Large intestine (tissue), 3 donors: ENCODE measurements around the gene POLR2F. TPM values are rescaled to one million over a fixed set of nuclear protein-coding genes. Genes with fewer than 3 reads are reported as not detected.
"Not testable (repeated sequence)": the region's sequence is repeated elsewhere in the genome, so short reads cannot be mapped to it uniquely, and the experiment has no call there.

Source experiments
- DNase-seq, 2 donors: peaks; one replicate each; pipeline versions ENCODE4 v3.0.0 to v3.0.0-alpha.2; 2013
- H3K27ac ChIP-seq: one replicate; pipeline ENCODE4 v1.5.1; 2013; ENCODE audit warnings: low read length
- H3K27me3 ChIP-seq: 2 replicates; pipeline ENCODE4 v1.6.1; 2013; ENCODE audit warnings: low read length; ENCODE audit not compliant: control insufficient read depth, insufficient read depth
- H3K36me3 ChIP-seq: 2 replicates; pipeline ENCODE4 v1.6.1; 2013; ENCODE audit warnings: low read length; ENCODE audit not compliant: control insufficient read depth, insufficient read depth
- H3K4me1 ChIP-seq: one replicate; pipeline ENCODE4 v1.6.1; 2013; ENCODE audit warnings: low read length; ENCODE audit not compliant: control insufficient read depth, insufficient read depth
- H3K4me3 ChIP-seq: one replicate; pipeline ENCODE4 v1.5.1; 2013; ENCODE audit warnings: low read length
- H3K9me3 ChIP-seq: one replicate; pipeline ENCODE4 v1.6.1; 2013; ENCODE audit warnings: mild to moderate bottlenecking, low read depth, low read length, moderate library complexity; ENCODE audit not compliant: control insufficient read depth
- whole genome bisulfite sequencing: methylation state at CpG from one replicate; pipeline ENCODE4 v1.1.5; 2013; ENCODE audit warnings: low lambda C conversion rate; ENCODE audit not compliant: insufficient coverage; 5-methylcytosine and 5-hydroxymethylcytosine counted together
- polyA plus RNA-seq: library from polyadenylated mRNA; unstranded; fragments of 120-200 nt; gene quantifications from one replicate; pipeline ENCODE4 v1.2.1, GENCODE V29; 2013

The POLR2F gene
- polyA plus RNA-seq, 1 donor: 62.8 TPM

DNA sequence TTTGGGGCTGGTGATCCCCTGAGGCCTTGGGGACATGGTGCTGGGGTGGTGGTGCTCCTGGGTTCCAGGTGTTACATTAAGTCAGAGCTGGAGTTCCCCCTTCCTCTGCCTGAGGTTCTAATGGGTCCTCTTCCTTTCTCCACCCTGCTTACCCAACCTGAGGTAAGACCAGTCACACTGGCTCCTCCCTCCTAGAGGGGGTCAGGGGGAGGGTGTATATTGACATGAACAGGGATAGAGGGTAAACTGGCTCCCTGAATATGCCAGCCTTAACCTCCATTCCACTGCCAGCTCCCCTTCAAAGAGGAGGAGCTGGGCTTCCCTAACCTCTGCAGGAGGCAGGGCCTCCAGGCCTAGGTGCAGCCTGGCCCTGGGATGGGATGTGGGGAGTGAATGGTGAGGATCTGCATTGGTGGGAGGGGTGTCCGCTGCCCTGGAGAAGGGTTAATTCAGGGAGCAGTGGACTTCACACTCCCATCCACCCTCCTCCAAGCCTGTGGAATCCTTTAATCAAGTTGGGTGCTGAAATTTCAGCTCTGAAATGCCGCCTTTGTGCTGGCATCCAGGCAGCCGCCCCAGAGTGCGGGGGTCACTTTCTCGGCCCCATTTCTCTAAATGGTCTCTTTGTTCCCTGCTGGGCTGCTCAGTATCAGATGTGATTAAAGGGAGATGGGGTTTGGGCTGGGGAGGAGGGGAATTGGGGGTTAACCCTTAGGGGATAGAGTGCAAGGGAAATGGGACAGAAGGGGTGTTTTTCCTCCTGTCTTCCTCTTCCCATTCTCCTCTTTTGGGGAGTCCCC, 15.2 kb downstream of the POLR2F start:
- no CpG with 5 or more reads among the region's 5 CpGs for WGBS
- DNase-seq: no peak
- Histone ChIP-seq H3K9me3 (no peaks in the 10 kb centered on the region), H3K27ac (no peak overlapping the region), H3K4me1 (no peaks in the 10 kb centered on the region), H3K4me3 (no peak overlapping the region), H3K27me3 (no peaks in the 10 kb centered on the region), H3K36me3 (peaks cover 47% of the 10 kb centered on the region)

DNA sequence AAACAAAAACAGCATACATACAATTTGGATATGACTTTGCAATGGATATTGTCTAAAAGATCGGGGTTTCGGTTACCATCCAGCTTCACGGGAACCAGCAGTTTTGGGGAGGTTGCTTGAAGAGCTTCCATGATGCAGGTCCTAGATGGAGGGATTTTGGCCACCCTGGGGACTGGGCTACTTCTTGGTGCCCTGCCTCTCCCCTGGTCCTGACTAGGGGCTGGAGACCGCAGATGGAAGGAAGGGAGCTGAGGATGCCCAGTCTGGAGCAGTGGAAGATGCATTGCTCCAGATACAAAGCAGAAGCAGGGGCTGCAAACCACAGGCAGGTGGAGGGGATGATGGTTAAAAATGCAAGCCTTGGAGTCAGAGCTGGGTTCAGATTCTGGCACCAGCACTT, 17.4 kb downstream of the POLR2F start:
- WGBS: no CpG with 5 or more reads among the region's 4 CpGs
- H3K36me3 ChIP-seq: peaks cover 46% of the 10 kb centered on the region
- DNase-seq: no peak
- H3K27ac ChIP-seq: no peak overlapping the region
- no peaks in the 10 kb centered on the region for H3K9me3 ChIP-seq
- H3K4me1 ChIP-seq: no peaks in the 10 kb centered on the region
- no peak overlapping the region for H3K4me3 ChIP-seq
- no peaks in the 10 kb centered on the region for H3K27me3 ChIP-seq

GRCh38 chr22:37971475-37972434, 18.3 kb downstream of the POLR2F start:
- DNase-seq: no peak
- Histone ChIP-seq H3K27ac (no peak overlapping the region), H3K9me3 (no peaks in the 10 kb centered on the region), H3K4me1 (no peaks in the 10 kb centered on the region), H3K36me3 (peaks cover 38% of the 10 kb centered on the region), H3K4me3 (no peak overlapping the region), H3K27me3 (no peaks in the 10 kb centered on the region)
- WGBS: no CpG with 5 or more reads among the region's 7 CpGs

GRCh38 chr22:37972527-37972926, 19.0 kb downstream of the POLR2F start:
- no peak overlapping the region for H3K4me3 ChIP-seq
- no peaks in the 10 kb centered on the region for H3K9me3 ChIP-seq
- no peaks in the 10 kb centered on the region for H3K27me3 ChIP-seq
- no peaks in the 10 kb centered on the region for H3K4me1 ChIP-seq
- WGBS: no CpG with 5 or more reads among the region's 3 CpGs
- H3K27ac ChIP-seq: no peak overlapping the region
- no peak for DNase-seq
- H3K36me3 ChIP-seq: peaks cover 30% of the 10 kb centered on the region

- WGBS: no CpG with 5 or more reads among the region's 33 CpGs
- H3K4me3 ChIP-seq: no peak overlapping the region
Measured at GRCh38 chr22:37973271-37974170, 20.0 kb downstream of the POLR2F start.

GRCh38 chr22:37975153-37975552, 21.7 kb downstream of the POLR2F start:
- no peak for DNase-seq
- Histone ChIP-seq H3K4me1 (no peaks in the 10 kb centered on the region), H3K9me3 (no peaks in the 10 kb centered on the region), H3K27me3 (no peaks in the 10 kb centered on the region), H3K27ac (no peak overlapping the region), H3K36me3 (peaks cover 12% of the 10 kb centered on the region), H3K4me3 (no peak overlapping the region)
- no CpG with 5 or more reads among the region's 2 CpGs for WGBS

More at GRCh38 chr22:37973271-37974170, 20.0 kb downstream of the POLR2F start:
- no peak for DNase-seq
- Histone ChIP-seq H3K36me3 (peaks cover 20% of the 10 kb centered on the region), H3K27me3 (no peaks in the 10 kb centered on the region), H3K9me3 (no peaks in the 10 kb centered on the region), H3K4me1 (no peaks in the 10 kb centered on the region), H3K27ac (no peak overlapping the region)

DNA sequence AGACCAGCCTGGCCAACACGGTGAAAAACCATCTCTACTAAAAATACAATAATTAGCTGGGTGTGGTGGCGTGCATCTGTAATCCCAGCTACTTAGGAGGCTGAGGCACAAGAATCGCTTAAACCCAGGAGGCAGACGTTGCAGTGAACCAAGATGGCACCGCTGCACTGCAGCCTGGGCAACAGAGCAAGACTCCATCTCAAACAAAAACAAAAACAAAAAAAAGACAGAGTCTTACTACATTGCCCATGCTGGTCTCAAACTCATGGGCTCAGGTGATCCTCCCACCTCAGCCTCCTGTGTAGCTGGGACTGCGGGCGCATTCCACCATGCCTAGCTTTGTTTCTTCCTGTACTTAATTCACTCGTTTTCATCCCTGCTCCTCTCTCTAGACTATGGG, 22.5 kb downstream of the POLR2F start:
- not testable (repeated sequence) for H3K4me1 ChIP-seq
- WGBS: no CpG with 5 or more reads among the region's 8 CpGs
- H3K36me3 ChIP-seq: peaks cover 12% of the 10 kb centered on the region

DNA sequence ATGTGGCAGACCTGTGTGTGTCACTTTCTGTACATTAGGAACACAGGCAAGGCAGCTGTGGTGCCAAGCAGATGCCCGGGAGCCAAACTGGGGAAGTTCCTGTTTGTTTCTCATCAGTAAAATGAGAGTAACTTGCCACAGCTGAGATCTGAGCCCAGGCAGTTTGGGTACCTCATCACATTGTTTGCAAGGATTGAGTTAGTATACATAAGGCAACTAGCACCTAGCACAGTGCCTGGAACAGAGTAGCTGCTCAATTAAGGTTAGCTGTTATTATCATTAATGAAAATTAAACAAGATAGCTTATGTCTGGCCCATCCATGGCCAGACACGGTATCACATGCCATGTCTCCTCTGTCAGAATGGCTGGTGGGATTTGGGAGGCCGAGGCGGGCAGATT, 23.0 kb downstream of the POLR2F start:
- DNase-seq: no peak
- WGBS: no CpG with 5 or more reads among the region's 4 CpGs
- H3K4me1 ChIP-seq: peaks cover 11% of the 10 kb centered on the region
- H3K4me3 ChIP-seq: no peak overlapping the region
- no peaks in the 10 kb centered on the region for H3K27me3 ChIP-seq
- no peak overlapping the region for H3K27ac ChIP-seq
- peaks cover 12% of the 10 kb centered on the region for H3K36me3 ChIP-seq
- H3K9me3 ChIP-seq: no peaks in the 10 kb centered on the region

More for the DNA sequence above, 22.5 kb downstream of the POLR2F start:
- not testable (repeated sequence) for H3K27me3 ChIP-seq, H3K27ac ChIP-seq, H3K4me3 ChIP-seq, H3K9me3 ChIP-seq, DNase-seq

- H3K9me3 ChIP-seq: peaks cover 6% of the 10 kb centered on the region
- no peak for DNase-seq
- H3K36me3 ChIP-seq: no peaks in the 10 kb centered on the region
- H3K27me3 ChIP-seq: peaks cover 16% of the 10 kb centered on the region
- no peak overlapping the region for H3K27ac ChIP-seq
- no CpG with 5 or more reads among the region's 8 CpGs for WGBS
- H3K4me3 ChIP-seq: no peak overlapping the region
- peaks cover 27% of the 10 kb centered on the region for H3K4me1 ChIP-seq
Measured at GRCh38 chr22:37979782-37980181, 26.3 kb downstream of the POLR2F start.
